Fibroblast of skin of left biceps (primary cell): Measurements from ENCODE around the gene CTRB1.
"Not testable (repeated sequence)": the region's sequence is repeated elsewhere in the genome, so short reads cannot be mapped to it uniquely, and the experiment has no call there.

Source experiments
- DNase-seq, 2 experiments: peaks; one replicate each; pipeline ENCODE4 v3.0.0-alpha.2; 2013; ENCODE audit warnings: low read depth in 2 of 2

CTRB1 gene

DNA sequence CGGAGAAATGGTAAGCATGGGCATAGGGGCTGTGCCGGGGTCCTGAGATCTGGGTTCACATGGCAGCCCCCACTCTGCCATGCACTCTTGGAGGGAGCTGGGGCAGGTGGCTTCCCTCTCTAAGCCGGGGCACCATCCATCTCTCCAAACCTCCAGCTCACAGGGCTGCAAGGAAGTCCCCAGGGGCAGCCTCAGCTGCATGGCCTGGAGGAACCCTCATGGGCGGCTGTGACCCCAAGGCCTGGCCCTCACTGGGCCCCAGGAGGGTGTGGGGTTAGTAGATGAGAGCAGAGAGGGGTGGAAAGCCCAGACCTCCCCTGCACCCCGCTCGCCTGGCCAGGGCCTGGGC lies 14.4 kb upstream of the CTRB1 start:
- no peak for DNase-seq

DNA sequence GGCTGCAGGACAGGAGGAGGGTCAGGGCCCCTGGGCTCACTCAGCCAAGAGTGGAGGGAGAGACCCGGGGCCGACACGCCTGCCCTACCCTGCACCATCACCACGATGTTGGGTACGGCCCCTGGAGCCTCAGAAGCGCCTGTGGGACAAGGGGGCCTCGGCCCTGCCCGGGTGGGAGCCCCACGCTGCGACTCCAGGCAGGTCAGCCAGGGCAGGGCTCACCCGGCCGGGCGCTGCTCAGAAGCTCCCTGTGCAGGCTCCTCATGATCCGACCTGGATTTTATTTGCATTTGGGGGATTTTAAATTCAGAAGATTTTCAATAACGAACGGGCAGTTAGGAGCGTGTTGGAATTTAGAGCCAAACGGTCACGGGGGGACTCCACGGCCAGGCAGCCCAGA lies 13.9 kb upstream of the CTRB1 start:
- not testable (repeated sequence) for DNase-seq

DNA sequence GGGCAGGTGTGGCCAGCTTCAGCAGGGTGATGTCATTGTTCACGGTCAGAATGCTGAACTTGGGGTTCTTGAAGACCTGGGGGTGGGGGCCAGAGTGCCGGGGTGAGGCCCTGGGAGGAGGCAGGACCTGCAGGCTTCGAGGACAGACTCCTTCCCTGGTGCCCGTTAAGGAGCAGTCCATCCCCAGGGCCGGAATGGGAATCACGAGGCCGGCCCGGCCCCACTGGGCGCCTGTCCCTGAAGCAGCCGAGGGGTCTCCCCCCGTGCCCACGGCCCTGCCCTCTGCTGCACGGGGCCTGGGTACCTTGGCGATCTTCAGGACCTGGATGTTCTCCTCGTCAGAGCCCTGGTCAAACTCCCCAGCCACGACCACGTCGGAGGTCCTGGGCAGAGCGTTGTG lies 13.3 kb upstream of the CTRB1 start:
- DNase-seq = not testable (repeated sequence)

DNA sequence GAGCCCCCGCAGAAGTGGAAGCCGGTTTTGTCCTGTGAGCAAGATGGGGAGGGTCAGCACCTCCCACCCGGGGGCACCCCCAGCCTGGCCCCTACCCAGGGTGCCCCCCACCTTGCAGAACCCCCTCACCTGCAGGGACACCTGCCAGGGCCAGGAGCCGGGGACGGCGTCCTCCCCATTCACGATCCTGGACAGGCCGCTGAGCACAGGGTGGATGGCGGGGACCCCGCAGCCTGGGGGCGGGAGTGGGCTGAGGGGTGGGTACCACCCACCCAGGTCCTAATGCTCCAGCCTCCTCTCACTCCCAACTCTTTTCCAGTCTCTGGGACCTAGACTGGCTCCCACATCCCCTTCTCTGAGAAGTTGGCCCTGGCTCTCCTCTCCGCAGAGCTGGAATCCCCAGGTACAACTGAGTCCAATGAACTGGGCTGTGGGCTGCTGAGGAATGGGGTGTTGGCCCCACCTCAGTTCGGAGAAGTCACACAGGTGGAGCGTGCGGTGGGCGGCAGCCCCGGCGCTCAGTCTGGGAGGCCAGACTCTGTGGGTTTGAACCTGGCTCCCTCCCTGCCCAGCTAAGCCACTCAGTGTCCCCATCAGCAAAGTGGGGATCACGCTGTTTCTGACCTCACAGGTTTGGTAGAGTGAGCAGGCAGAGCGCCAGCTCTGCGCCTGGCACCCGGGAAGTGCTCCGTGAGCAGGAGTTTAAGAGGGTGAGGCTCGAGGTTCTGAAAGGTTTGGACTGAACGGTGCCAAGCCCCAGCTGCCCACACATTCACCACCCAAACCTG lies 12.6 kb upstream of the CTRB1 start:
- DNase-seq = not testable (repeated sequence)

DNA sequence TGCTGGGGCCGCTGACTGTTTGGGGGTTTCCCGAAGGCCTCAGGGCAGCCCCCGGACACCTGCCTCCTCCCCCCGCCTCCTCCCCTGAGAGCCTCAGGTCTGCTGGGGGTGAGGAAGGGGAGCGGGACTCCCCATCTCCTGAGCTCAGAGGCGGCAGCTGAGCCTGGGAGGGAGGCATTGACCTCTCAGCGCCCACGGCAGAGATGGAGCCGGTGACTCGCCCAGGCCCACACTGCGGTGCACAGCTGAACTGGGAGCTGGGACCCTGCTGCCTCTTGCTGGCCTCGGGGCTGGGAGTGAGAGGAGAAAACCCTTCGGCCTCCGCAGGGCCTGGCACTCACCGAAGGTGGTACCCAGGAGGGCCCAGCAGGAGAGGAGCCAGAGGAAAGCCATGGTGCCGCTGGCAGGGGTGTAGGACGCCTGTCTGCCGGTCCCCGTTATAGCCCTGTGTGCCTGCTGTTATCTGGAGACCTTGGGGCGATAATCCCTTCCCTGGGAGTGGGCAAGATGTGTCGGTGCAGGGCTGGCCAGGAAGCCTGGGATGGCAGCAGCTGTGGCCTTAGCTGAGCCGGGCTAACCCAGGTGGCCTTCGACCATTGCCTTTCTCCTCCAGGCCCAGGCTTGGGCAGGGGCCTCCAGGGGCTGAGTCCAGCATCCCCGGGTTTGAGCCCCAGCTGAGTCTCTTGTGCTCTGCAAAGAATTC lies 11.9 kb upstream of the CTRB1 start, which contains the start of gene CTRB2:
Gene CTRB2, minus strand, starts transcription at position 413 of the 703 bp plus-strand sequence. Its CDS starts 20 bp downstream, at position 393.
- DNase-seq = no peak

DNA sequence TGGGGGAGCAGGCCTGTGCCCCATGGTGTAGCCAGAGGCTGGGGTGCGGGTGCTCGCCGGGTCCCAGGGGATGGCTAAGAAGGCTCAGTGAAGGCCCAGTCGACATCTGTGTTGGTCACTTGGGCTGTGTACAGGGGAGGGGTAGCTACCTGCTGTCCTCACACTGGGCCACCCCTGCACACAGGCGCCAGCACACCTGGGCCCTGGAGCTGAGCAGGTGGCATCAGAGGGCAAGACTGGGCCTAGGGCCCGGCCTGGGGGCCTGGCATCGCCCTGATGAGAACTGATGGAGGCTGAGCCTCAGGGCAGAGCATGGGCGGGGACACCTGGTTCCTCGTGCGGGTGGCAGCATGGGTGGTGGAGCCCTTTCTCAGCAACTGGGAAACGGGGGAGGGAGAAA lies 11.0 kb upstream of the CTRB1 start:
- DNase-seq = no peak

DNA sequence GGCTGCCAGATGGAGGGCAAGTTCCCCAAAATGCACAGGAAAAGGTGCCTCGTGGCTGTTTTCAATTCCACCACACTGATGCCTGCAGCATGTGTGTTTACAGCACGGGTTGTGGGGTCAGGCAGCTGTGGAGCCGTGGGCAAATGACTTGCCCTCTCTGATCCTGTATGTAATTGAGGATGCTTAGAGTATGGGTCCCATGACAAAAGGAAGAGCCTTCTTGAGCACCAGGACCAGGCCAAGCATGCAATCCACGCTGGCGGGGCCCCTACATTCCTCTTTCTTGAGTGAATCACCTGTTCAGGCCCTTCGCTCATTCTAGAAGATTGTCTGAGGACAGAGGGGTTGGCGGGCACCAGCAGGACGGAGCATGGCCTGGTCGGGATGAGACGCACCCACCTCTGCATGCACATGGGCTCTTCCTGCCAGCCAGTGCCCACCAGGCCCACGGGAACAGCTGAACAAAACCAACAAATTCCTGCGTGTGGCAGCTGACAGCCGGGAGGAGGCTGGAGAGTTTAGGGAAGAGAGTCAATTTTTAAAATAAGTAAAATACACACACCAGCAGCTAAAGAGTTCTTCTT lies 10.5 kb upstream of the CTRB1 start:
- no peak for DNase-seq

DNA sequence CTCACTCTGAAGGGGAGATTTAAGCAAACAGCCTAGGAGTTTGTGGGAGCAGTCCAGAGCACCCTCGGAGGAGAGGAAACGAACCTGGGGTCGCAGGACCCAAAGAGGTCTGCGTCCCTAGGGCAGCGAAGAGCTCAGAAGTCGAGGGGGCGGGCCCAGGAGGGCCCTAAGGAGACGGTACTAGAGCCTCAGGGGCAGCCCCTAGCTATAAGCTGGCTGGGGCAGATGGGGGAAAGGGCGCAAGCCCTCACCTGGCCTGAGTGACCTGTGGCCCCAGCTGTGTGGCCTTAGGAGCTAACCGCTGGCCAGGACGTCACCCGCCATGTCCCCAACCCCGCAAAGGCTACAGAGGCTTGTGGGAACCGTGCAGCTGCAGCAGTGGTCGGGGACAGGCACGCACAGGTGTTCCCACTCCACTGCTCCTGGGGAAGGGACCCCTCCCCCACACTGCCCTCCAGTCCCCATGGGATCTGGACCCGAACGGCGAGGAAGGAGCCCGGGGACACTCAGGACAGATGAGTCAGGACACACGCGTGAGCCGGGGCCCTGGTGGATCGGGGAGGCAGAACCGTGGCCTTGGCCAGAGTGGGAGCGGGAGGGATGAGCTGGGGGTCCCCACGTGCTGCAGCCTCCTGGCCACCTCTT lies 9.8 kb upstream of the CTRB1 start:
- DNase-seq = no peak

DNA sequence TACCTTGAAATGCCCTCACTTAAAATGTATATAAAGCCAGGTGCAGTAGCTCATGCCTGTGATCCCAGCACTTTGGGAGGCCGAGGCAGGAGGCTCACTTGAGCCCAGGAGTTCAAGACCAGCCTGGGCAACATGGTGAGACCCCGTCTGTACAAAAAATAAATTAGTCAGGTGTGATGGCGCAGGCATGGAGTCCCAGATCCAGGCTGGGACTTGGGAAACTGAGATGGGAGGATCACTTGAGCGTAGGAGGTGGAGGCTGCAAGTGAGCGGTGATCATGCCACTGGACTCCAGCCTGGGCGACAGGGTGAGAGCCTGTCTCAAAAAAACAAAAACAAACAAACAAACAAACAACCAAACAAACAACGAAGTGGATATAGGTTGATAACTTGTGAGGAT lies 9.3 kb upstream of the CTRB1 start:
- DNase-seq = not testable (repeated sequence)

DNA sequence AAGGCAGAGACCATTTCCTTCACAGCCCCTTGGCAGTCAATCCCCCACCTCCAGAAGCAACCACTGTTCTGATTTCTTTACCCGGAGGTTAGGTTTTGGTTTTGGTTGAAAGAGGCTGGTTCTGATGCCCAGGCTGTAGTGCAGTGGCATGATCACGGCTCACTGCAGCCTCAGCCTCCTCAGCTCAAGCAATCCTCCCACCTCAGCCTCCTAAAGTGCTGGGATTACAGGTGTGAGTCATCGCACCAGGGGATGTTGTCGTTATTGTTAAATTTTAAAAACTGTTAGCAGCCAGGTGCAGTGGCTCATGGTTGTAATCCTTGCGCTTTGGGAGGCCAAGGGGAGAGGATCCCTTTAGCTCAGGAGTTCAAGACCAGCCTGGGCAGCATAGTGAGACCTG lies 8.8 kb upstream of the CTRB1 start:
- no peak for DNase-seq

DNA sequence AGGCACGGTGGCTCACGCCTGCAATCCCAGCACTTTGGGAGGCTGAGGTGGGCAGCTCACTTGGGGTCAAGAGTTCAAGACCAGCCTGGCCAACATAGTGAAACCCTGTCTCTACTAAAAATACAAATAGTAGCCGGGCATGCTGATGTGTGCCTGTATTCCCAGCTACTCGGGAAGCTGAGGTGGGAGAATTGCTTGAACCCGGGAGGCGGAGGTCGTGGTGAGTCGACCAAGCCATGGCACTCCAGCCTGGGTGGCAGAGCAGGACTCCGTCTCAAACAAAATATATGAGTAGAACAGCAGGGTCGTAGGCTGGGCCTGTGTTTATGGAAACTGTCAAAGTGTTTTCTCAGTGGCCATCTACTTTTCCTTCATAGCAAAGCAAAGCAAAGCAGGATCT lies 7.5 kb upstream of the CTRB1 start:
- DNase-seq = not testable (repeated sequence)

DNA sequence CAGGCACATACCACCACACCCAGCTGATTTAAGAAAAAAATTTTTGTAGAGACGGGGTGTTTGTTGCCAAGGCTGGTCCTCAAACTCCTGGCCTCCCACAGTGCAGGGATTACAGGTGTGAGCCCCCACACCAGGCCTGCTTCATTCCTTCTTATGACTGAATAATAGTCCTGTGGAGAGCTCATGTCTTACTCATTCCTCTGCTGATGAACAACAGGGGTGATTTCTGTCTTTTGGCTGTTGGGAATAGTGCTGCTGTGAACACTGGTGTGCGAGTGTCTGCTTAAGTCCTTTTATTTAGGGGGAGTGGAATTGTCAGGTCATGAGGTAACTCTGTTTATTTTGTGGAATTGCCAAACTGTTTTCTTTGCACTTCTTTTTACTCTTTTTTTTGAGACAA lies 2.7 kb upstream of the CTRB1 start:
- no peak for DNase-seq

DNA sequence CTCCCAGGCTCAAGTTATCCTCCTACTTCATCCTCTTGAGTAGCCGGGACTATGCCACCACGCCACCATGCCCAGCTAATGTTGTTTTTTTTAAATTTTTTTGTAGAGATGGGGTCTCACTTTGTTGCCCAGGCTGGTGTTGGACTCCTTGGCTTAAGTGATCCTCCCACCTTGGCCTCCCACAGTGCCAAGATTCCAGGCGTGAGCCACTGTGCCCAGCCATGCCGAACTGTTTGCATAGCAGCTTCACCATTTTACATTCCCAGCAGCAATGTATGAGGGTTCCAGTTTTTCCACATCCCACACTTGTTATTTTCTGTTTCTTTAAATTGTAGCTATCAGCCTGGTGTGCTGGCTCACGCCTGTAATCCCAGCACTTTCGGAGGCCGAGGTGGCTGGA lies 2.2 kb upstream of the CTRB1 start:
- no peak for DNase-seq

DNA sequence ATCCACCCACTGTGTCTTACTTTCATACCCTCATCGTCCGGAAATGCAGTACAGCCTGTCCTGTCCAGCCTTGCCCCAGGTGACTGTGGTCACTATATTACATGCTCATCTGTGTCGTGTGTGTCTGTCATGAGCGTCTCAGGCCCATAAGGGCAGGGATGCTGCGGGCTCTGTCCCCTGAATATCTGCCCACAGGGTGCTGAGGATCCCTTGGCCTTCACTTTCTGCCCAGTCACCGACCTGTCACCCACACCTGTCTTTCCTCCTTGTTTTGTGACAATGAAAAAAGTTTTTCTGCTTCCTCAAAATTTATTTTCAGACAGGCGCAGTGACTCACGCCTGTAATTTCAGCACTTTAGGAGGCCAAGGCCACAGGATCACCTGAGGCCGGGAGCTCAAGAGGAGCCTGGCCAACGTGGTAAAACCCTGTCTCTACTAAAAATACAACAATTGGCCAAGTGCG lies 1.4 kb upstream of the CTRB1 start:
- no peak for DNase-seq

DNA sequence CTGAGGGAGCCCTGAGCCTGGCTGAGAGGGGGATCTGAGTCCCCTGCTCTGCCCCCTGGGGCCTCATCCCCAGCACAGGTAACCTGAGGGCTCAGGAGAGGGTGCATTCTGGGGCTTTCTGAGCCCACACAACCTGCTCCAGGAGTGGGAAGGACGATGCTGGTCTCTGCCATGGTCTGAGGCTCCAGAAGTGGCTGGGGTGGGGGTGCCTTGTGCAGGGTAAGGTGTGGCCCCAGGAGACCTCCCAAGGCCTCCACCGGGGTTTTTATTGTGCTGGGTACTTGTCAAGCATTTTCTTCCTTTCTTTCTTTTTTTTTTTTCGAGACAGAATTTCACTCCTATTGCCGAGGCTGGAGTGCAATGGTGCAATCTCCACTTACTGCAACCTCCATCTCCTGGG lies 300 bp downstream of the CTRB1 start:
- no peak for DNase-seq

DNA sequence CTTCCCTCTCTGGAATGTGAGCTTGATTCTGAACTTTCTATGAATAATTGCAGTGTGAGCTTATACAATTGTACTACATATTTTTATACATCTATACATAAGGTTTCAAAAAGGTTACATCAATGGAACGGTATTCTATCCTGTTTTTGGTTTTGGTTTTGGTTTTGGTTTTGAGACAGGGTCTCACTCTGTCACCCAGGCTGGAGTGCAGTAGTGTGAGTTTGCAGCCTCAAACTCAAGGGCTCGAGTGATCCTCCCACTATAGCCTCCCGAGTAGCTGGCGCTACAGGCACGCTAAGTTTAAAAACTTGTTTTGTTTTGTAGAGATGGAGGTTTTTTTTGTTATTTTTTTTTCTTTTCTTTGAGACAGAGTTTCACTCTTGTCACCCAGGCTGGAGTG lies 1.1 kb downstream of the CTRB1 start:
- DNase-seq = no peak

DNA sequence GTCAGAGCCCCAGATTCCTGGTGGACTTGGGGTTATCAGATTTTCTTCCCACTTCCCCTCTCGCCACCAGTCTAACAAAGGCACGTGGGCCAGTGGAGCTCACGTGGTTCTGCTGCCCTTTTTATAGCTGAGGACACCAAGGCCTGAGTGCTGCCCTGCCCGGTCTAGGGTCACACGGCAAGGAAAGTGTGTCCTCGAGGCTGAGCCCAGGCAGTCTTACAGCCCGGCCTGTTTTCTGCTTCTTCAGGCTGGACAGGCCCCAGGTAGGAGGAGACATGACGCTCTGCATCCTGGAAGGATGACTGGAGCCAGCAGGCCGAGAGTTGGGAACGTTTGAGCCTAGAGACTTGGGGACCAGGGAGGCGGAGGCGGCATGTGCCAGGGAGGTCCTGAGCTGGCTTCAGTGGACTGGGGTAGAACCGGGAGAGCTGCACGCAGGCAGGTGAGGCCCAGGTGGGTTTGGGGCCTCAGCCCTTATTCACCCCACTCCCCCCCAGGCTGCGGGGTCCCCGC lies 3.5 kb downstream of the CTRB1 start:
- no peak for DNase-seq

DNA sequence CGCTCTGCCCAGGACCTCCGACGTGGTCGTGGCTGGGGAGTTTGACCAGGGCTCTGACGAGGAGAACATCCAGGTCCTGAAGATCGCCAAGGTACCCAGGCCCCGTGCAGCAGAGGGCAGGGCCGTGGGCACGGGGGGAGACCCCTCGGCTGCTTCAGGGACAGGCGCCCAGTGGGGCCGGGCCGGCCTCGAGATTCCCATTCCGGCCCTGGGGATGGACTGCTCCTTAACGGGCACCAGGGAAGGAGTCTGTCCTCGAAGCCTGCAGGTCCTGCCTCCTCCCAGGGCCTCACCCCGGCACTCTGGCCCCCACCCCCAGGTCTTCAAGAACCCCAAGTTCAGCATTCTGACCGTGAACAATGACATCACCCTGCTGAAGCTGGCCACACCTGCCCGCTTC lies 4.3 kb downstream of the CTRB1 start:
- DNase-seq = not testable (repeated sequence)

DNA sequence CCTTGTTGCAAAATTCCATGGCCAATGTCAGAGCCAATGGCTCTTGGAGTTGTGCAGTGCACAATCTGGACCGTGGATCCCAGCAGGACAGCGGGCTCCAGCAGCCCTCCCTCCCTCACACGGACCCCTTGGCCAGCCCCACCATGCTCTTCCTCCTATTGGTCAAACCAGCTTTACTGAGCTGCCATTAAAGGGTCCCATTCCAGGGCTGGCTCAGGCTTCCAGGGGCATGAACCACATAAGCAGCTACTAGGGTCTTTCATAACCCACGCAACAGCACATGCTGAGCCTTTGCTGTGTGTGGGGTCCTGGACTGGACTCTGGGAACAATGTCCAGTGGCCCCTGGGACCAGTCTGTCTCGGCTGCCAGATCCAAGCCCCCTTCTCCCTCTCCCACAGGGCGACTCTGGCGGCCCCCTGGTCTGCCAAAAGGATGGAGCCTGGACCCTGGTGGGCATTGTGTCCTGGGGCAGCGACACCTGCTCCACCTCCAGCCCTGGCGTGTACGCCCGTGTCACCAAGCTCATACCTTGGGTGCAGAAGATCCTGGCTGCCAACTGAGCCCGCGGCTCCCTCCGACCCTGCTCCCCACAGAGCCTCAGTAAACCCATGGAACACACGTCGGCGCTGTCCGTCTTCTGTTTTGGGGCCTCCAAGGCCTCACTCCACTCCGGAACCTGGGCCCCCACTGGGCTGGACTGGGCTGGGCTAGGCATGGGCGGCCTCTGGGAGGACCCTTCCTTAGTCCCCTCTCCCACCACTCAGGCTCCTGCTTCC lies 5.7 kb downstream of the CTRB1 start:
- DNase-seq = no peak

DNA sequence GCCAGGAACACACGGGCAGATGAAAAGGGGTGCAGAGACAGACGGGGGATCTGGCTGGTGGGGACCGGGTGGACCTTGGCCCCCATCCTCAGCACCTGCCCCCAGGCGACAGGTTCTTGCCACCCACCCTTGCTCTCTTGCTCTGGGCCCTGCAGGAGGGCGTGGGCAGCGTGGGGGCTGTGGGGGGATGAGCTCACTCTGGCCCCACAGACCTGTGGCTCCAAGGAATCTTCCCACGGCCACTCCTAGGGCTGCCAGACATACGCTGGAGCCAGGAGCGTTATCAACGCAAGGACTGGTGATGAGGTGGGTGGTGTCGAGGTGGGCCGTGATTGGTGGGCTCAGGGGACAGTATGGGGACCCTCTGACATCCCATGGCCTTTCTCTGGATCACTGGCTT lies 6.3 kb downstream of the CTRB1 start:
- DNase-seq = no peak
